NCI-H1694 (cell line): Measurements from ENCODE around the gene AQP12A.

ENCODE experiments used
- DNase-seq: peaks from one replicate; lab custom pipeline; 2025; lab: John Stamatoyannopoulos, UW

Gene AQP12A

GRCh38 chr2:240741091-240741490 lies 49.4 kb downstream of the AQP12A start:
- no peak for DNase-seq

GRCh38 chr2:240742602-240743095 lies 51.0 kb downstream of the AQP12A start:
- no peak for DNase-seq

GRCh38 chr2:240745456-240745855 lies 53.8 kb downstream of the AQP12A start:
- DNase-seq = no peak

- no peak for DNase-seq
These were observed 54.3 kb downstream of the AQP12A start for GRCh38 chr2:240745962-240746361.

GRCh38 chr2:240746671-240747070 lies 55.0 kb downstream of the AQP12A start:
- no peak for DNase-seq

- DNase-seq = no peak
These were observed 55.6 kb downstream of the AQP12A start for GRCh38 chr2:240747256-240747655.
